ENCODE results near the gene SGCA. TPM values are rescaled to one million over a fixed set of nuclear protein-coding genes. Genes with fewer than 3 reads are reported as not detected.

The SGCA gene
- total and polyA plus RNA-seq, 10 of the 15 experiments (the other 5 are each of a cell fraction or from before 2014, with no cell fraction given), result 0.13 to 2.2 (median 0.50) TPM; not detected in 2

DNA sequence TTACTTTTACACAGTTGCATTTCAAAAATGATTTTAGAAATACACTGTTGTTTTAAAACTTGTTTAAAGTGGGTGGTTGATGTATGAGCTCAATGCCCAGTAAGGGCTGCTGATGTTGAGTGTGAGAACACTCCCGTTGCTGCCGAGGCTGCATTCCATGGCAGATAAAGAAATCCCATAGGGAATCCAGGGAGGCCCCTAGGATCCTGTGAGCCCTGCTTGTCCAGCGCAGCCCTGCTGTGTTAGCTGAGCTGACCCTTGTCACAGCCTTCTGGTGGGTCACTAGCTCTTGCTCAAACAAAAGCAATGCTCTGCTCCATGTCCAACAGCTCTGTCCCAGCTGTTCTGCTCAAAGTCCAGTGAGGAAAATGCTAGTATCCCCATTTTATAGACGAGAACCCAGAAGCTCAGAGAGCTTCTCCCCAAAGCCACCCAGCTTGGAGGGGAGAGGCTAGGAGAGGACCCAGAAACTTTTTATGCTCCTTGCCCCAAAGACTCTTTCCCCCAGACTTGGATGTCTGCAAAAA, 54.2 kb downstream of the SGCA start:
- no TSS peak for BruUV-seq (replicated peaks)
- in situ Hi-C loops (cut with MboI), result no loop called here
- ChIA-PET POLR2A (interaction anchor here (0.6 kb wide), 2 partner anchors 108 to 166 kb away, joined by 4 to 9 read pairs; no protein-coding TSS in a partner anchor), CTCF (interaction anchor here (1.3 to 5.8 kb wide), 3 partner anchors 19 to 126 kb away, joined by 6 to 39 read pairs (median 7); partner anchors contain the start of gene COL1A1), SMC1A (ENCODE audit: uncharacterized antibody, unreplicated experiment) (interaction anchor here (1.5 to 1.7 kb wide), 2 partner anchors 75 to 91 kb away, joined by 3 to 4 read pairs; no protein-coding TSS in a partner anchor), RAD21 (ENCODE audit: unreplicated experiment) (interaction anchor here (1.3 kb wide), 1 partner anchor 20 kb away, joined by 3 read pairs; no protein-coding TSS in a partner anchor)
- no peaks in the 10 kb centered on the region for H3K79me2 ChIP-seq (ENCODE audit: control insufficient read depth, insufficient read depth, low read length)
- no peaks in the 10 kb centered on the region for H3K27me3 ChIP-seq (replicated peaks in 1 of 2; ENCODE audit: control insufficient read depth in 2 of 2, insufficient read depth in 2 of 2, low read length in 1 of 2)
- H2AFZ ChIP-seq (ENCODE audit: control insufficient read depth, low read depth, low read length), result no peak overlapping the region
- H3K27ac ChIP-seq (ENCODE audit: control insufficient read depth, insufficient read depth), result no peak overlapping the region
- H3K4me3 ChIP-seq, result no peak overlapping the region
- ATAC-seq, result no peak
- H3K9ac ChIP-seq (ENCODE audit: control insufficient read depth, insufficient read depth, low read length), result no peak overlapping the region
- no peaks in the 10 kb centered on the region for H3K36me3 ChIP-seq (ENCODE audit: control insufficient read depth in 2 of 2, insufficient read depth in 2 of 2, low read length in 1 of 2)
- peaks cover 11% of the 10 kb centered on the region for H3K4me1 ChIP-seq (ENCODE audit: control insufficient read depth, insufficient read depth, low read length)
- DNase-seq (ENCODE audit: low read depth, low spot score), result no peak
- no peaks in the 10 kb centered on the region; the same call in 1 of the 3 replicates for H3K9me3 ChIP-seq (replicated peaks; ENCODE audit: control insufficient read depth, insufficient read depth, low read length)
- 57% methylated on average over 4 of the region's 4 CpGs for WGBS (ENCODE audit: insufficient coverage, insufficient replicate concordance, low lambda C conversion rate, missing lambda C conversion rate)
- no peak overlapping the region for H3K4me2 ChIP-seq (ENCODE audit: control insufficient read depth, insufficient read depth)
- TF ChIP-seq, protein P1, sequence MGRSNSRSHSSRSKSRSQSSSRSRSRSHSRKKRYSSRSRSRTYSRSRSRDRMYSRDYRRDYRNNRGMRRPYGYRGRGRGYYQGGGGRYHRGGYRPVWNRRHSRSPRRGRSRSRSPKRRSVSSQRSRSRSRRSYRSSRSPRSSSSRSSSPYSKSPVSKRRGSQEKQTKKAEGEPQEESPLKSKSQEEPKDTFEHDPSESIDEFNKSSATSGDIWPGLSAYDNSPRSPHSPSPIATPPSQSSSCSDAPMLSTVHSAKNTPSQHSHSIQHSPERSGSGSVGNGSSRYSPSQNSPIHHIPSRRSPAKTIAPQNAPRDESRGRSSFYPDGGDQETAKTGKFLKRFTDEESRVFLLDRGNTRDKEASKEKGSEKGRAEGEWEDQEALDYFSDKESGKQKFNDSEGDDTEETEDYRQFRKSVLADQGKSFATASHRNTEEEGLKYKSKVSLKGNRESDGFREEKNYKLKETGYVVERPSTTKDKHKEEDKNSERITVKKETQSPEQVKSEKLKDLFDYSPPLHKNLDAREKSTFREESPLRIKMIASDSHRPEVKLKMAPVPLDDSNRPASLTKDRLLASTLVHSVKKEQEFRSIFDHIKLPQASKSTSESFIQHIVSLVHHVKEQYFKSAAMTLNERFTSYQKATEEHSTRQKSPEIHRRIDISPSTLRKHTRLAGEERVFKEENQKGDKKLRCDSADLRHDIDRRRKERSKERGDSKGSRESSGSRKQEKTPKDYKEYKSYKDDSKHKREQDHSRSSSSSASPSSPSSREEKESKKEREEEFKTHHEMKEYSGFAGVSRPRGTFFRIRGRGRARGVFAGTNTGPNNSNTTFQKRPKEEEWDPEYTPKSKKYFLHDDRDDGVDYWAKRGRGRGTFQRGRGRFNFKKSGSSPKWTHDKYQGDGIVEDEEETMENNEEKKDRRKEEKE (IDR thresholded peaks at IDR 0.05), result no peak
- TF ChIP-seq, protein P2, sequence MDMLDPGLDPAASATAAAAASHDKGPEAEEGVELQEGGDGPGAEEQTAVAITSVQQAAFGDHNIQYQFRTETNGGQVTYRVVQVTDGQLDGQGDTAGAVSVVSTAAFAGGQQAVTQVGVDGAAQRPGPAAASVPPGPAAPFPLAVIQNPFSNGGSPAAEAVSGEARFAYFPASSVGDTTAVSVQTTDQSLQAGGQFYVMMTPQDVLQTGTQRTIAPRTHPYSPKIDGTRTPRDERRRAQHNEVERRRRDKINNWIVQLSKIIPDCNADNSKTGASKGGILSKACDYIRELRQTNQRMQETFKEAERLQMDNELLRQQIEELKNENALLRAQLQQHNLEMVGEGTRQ (IDR thresholded peaks at IDR 0.05; ENCODE audit: borderline replicate concordance, low read depth, low read length), result no peak
- TF ChIP-seq GATAD2B (conservative IDR thresholded peaks at IDR 0.05; ENCODE audit: low read depth), result no peak
- TF ChIP-seq IKZF2 (IDR thresholded peaks at IDR 0.05), result no peak
- TF ChIP-seq EP300 (IDR thresholded peaks at IDR 0.05; ENCODE audit: borderline replicate concordance in 1 of 2, control insufficient read depth in 1 of 2, low read depth in 2 of 2, low read length in 2 of 2), result no peak
- TF ChIP-seq, protein P3, sequence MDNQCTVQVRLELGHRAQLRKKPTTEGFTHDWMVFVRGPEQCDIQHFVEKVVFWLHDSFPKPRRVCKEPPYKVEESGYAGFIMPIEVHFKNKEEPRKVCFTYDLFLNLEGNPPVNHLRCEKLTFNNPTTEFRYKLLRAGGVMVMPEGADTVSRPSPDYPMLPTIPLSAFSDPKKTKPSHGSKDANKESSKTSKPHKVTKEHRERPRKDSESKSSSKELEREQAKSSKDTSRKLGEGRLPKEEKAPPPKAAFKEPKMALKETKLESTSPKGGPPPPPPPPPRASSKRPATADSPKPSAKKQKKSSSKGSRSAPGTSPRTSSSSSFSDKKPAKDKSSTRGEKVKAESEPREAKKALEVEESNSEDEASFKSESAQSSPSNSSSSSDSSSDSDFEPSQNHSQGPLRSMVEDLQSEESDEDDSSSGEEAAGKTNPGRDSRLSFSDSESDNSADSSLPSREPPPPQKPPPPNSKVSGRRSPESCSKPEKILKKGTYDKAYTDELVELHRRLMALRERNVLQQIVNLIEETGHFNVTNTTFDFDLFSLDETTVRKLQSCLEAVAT (IDR thresholded peaks at IDR 0.05), result no peak
- no peak for TF ChIP-seq RBBP5 (conservative IDR thresholded peaks at IDR 0.05)
- TF ChIP-seq ZNF384 (IDR thresholded peaks at IDR 0.05; ENCODE audit: borderline replicate concordance, low read depth, low read length), result no peak
- no peak for TF ChIP-seq LARP7 (IDR thresholded peaks at IDR 0.05)
- TF ChIP-seq NBN (IDR thresholded peaks at IDR 0.05), result no peak
- TF ChIP-seq HDAC6 (IDR thresholded peaks at IDR 0.05; ENCODE audit: unreplicated experiment), result no peak
- no peak for TF ChIP-seq SIX5 (IDR thresholded peaks at IDR 0.05; ENCODE audit: low read depth, low read length, severe bottlenecking)
- TF ChIP-seq RFX5 (IDR thresholded peaks at IDR 0.05; ENCODE audit: low read depth, low read length), result no peak
- no peak for TF ChIP-seq NR2C2 (IDR thresholded peaks at IDR 0.05; ENCODE audit: borderline replicate concordance, control insufficient read depth, insufficient read length, low read depth)
- no peak for TF ChIP-seq ESRRA (IDR thresholded peaks at IDR 0.05; ENCODE audit: low read length)
- FAIRE-seq, result no peak
- H4K20me1 ChIP-seq (ENCODE audit: control insufficient read depth, insufficient read depth), result no peaks in the 10 kb centered on the region
- intact Hi-C loops (cut with micrococcal nuclease; ENCODE audit: unreplicated experiment), result no loop called here

Measured in GM12878 (cell line).